ENCODE results near the gene PTPN4.

Gene PTPN4

GRCh38 chr2:119732601-119733164 is 27.0 kb upstream of the PTPN4 start:
- in situ Hi-C loops (cut with MboI; ENCODE audit: low sequenced_read_pairs): no loop called here

DNA sequence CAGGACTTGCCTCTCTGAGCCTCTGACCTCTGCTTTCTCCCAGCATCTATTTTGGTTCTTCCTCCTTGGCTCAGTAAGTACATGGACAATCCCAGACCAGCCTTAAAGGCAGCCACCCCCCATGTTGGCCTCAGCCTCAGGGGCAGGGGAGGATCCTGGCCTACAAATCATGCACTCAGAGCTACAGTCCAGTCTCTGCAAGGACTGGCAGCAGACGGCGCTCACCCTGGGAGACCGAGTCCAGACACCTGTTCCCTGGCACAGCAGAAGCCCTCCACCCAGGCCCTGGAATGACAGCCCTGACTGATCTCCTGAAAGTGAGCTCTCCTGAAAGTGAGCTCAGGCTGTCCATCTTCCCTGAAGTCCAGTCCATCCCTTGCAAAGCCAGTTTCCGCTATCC is 25.7 kb upstream of the PTPN4 start:
- in situ Hi-C loops (cut with MboI; ENCODE audit: low sequenced_read_pairs): no loop called here

DNA sequence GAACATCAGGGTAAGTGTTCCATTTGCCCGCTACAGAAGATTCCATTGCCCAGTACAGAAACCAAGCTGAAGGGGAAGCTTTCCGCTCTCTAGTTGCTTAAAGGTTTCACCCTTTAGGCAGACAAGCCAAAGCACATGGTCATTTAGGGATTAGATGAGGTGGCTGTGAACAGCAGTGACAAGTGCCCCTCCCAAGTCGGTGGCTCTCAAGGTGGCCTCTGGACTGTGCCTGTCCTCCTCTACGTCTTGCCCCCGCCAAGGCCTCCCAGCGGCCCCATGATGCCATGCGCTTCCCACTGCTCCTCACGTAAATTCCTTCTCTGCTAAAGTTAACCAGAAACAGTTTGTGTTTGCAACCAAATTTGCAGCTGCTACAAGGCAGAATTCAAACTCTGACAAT is 24.2 kb upstream of the PTPN4 start:
- in situ Hi-C loops (cut with MboI; ENCODE audit: low sequenced_read_pairs): no loop called here

DNA sequence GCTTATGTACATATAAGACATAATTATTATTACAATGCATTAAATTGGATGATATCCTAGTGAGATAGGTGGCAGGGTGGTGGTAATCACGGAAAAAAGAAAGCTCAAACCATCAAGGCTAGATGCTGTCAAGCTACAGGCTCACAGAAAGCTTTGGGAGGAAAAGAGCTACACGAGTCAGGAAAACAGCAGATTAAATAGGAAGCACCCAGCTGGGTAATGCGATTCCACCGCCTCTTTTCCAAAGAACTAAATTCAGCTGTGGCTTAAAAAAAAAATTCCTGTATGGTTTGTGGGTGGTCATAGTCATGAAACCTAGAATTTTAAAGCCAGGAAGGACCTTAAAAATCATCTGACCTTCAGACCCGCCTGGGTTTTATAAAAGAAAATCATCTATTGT is 23.7 kb upstream of the PTPN4 start:
- in situ Hi-C loops (cut with MboI; ENCODE audit: low sequenced_read_pairs): no loop called here

DNA sequence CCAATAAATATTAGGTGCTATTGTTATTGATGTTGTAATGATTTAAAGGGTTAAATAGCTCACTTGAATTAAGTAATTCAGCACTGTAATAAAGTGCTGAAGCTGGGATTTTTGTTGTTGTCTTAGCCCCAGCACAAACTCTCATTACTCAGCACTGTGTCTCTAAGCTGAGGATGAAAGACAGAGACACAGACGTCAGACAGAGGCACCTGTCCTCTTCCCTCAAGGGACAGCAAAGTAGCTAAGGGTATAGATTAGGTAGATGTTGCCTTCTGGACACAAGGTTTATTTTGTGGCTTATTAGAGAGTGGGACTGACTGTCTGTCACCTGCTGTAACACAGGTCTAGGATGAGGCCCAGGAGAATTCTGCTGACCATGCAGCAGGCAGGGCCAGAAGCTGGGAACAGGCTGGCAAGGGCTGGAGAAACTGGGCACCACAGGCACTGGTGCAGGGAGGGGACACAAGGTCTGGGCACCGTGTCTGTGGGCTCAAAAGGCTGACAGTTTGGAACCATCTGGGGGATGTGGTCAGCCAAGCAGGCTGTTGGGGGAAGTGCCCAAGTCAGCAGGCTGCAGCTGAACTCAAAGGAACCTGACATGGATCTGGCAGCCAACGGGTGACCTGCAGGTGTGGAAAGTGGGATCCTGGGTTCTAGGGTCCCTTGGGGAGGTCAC is 20.0 kb upstream of the PTPN4 start:
- in situ Hi-C loops (cut with MboI; ENCODE audit: low sequenced_read_pairs): no loop called here

- in situ Hi-C loops (cut with MboI; ENCODE audit: low sequenced_read_pairs): no loop called here
These were observed 18.7 kb upstream of the PTPN4 start for GRCh38 chr2:119741001-119741400.

DNA sequence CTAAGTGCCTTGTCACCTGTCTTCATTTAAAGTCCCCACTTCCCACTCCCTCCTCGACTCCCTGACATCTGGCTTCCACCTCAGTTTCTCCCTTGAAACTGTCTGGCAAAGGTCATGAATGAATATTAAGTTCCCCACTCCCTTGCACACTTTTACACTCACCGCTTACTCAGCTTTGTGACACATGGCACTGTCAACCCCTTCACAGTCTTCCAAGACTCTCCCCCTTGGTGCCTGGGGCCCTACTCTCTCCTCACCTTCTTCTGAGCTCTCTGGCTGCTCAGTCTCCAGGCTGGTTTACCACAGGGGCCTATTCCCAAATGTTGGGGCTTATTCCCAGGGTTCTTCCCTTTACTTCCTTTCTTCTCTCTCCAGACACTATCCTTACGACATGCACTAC is 17.9 kb upstream of the PTPN4 start:
- in situ Hi-C loops (cut with MboI; ENCODE audit: low sequenced_read_pairs): no loop called here

- in situ Hi-C loops (cut with MboI; ENCODE audit: low sequenced_read_pairs): no loop called here
These were observed 15.3 kb upstream of the PTPN4 start for GRCh38 chr2:119744335-119744939.

GRCh38 chr2:119745566-119745965 is 14.2 kb upstream of the PTPN4 start:
- in situ Hi-C loops (cut with MboI; ENCODE audit: low sequenced_read_pairs): no loop called here

- in situ Hi-C loops (cut with MboI; ENCODE audit: low sequenced_read_pairs): no loop called here
These were observed 12.7 kb upstream of the PTPN4 start for GRCh38 chr2:119746836-119747686.

DNA sequence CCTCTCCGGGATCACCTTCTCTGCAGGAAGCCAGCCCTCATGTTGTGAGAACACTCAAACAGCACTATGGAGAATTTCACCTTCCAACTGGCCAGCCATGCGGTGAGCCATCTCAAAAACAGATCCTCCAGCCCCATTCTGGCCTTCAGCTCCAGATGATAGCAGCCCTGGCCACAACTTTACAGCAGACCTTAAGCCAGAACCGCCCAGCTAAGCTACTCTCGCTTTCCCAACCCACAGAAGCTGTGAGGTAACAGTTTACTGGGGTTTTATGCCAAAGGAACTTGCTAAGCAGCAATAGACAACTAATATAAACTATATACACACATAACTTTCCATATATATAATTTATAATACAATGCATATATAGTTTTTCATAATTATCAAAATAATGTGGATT is 11.6 kb upstream of the PTPN4 start:
- in situ Hi-C loops (cut with MboI; ENCODE audit: low sequenced_read_pairs): no loop called here

- in situ Hi-C loops (cut with MboI; ENCODE audit: low sequenced_read_pairs): no loop called here
These were observed 10.2 kb upstream of the PTPN4 start for GRCh38 chr2:119749477-119750012.

DNA sequence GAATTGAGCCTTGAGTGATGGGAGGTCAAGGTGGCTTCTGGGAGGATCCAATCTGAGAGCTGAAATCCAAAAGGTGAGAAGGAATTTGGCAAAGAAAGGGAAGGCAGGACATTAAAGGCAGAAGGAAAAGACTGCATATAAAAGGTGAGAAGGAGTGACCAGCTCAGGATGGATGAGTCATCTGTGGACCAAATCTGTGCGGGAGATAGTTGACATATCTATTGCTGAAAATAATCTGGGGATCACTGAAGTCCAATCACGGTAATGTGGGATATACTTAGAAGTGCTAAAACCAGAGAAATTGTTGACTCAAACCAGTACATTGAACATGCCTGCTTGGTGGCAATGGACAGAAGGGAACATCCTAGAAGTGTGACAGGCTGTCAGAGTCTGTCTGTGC is 8.0 kb upstream of the PTPN4 start:
- in situ Hi-C loops (cut with MboI; ENCODE audit: low sequenced_read_pairs): no loop called here

GRCh38 chr2:119753041-119753929 is 6.4 kb upstream of the PTPN4 start:
- in situ Hi-C loops (cut with MboI; ENCODE audit: low sequenced_read_pairs): no loop called here

GRCh38 chr2:119753930-119754321 is 5.8 kb upstream of the PTPN4 start:
- in situ Hi-C loops (cut with MboI; ENCODE audit: low sequenced_read_pairs): no loop called here

GRCh38 chr2:119755906-119756305 is 3.8 kb upstream of the PTPN4 start:
- in situ Hi-C loops (cut with MboI; ENCODE audit: low sequenced_read_pairs): no loop called here

DNA sequence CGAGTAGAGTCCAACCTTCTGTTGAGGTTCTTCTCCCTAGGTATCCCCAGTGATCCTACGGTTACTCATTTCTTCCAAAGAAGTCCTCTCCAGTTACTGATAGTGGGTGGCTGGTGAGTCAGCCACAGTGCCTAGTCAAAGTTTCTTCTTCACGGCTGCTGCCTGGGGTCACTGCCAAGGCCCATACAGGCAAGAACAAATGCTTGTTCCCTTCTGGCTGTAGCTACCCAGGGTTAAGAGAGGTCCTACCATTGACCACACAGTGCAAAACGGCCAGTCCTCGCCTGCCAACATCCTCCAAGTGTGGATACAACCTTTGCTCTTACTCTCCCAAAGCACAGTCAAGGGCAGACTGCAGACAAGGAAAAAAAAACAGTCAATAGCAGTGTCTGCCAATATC is 2.9 kb upstream of the PTPN4 start:
- in situ Hi-C loops (cut with MboI; ENCODE audit: low sequenced_read_pairs): no loop called here

- in situ Hi-C loops (cut with MboI; ENCODE audit: low sequenced_read_pairs): no loop called here
These were observed 756 bp upstream of the PTPN4 start for GRCh38 chr2:119758881-119759450.

DNA sequence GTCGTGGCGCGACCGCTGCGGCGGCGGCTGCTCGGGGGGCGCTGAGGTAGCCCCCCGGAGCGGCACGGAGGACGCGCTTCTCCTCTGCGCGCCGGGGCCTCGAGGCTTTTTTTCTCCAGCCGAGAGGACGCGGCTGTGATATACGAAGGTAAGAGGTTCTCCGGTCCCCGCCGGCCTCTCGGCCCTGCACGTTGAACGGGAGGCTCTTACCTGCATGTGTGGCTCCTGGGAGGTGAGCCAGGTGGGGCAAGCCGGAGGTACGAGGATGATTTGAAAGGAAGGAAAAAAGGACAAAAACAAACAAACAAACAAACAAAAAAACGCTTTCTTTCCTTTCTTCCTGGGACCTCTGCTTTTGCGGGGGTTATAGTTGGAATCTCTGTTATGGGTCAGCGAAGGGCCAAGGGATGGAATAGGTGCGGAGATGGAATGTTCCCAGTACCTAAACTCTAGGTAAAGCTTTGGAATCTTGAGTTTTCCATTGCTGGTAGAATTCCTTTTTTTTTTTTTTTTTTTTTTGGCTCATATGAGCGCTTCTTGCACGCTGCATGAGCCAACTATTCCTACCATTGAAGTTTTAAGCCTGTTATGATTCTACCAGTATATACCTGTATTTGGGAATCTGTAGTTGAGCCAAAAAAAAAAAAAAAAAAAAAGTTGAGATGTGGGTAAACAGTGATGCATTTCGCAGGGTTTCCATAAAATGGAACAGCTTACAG is 674 bp downstream of the PTPN4 start:
- in situ Hi-C loops (cut with MboI; ENCODE audit: low sequenced_read_pairs): no loop called here

- in situ Hi-C loops (cut with MboI; ENCODE audit: low sequenced_read_pairs): no loop called here
These were observed 1.2 kb downstream of the PTPN4 start for GRCh38 chr2:119760956-119761275.

Data from HL-60/S4 (cell line).